Neural cell (in vitro differentiated cells): ENCODE results near the gene PRR36.

Source experiments
- EZH2 ChIP-seq: fragments of 200-600, 300-800 bp; shearing (Covaris generic), sonication (generic); IDR thresholded peaks from 2 replicates; pipeline ENCODE4 v1.6.1; 2014; ENCODE audit warnings: antibody characterized with exemption, low read length, borderline replicate concordance, mild to moderate bottlenecking; ENCODE audit not compliant: insufficient read depth, poor library complexity, severe bottlenecking
- POLR2AphosphoS5 ChIP-seq: IDR thresholded peaks from 2 replicates; pipeline ENCODE4 v1.6.1; 2012
- RAD21 ChIP-seq: fragments of 450-650 bp; conservative IDR thresholded peaks from 2 replicates; pipeline ENCODE4 v1.6.1; 2014; ENCODE audit warnings: antibody characterized with exemption, mild to moderate bottlenecking, moderate library complexity
- REST ChIP-seq: IDR thresholded peaks from 2 replicates; pipeline ENCODE4 v1.6.1; 2012; ENCODE audit warnings: borderline replicate concordance
- SMC3 ChIP-seq: fragments of 450-650 bp; conservative IDR thresholded peaks from 2 replicates; pipeline ENCODE4 v1.6.1; 2014; ENCODE audit warnings: antibody characterized with exemption, mild to moderate bottlenecking, moderate library complexity; ENCODE audit not compliant: poor library complexity
- TAF1 ChIP-seq: IDR thresholded peaks from 2 replicates; pipeline ENCODE4 v1.6.1; 2012; ENCODE audit warnings: low read depth
- TF ChIP-seq, protein P1 (sequence below): fragments of 450-650 bp; IDR thresholded peaks from 2 replicates; pipeline ENCODE4 v1.5.1; 2014; ENCODE audit warnings: antibody characterized with exemption, mild to moderate bottlenecking, moderate library complexity; ENCODE audit not compliant: poor library complexity, severe bottlenecking

- TF ChIP-seq EZH2 (no peak), RAD21 (no peak), TAF1 (no peak), SMC3 (no peak), POLR2AphosphoS5 (no peak), REST (no peak)
- TF ChIP-seq, protein P1, sequence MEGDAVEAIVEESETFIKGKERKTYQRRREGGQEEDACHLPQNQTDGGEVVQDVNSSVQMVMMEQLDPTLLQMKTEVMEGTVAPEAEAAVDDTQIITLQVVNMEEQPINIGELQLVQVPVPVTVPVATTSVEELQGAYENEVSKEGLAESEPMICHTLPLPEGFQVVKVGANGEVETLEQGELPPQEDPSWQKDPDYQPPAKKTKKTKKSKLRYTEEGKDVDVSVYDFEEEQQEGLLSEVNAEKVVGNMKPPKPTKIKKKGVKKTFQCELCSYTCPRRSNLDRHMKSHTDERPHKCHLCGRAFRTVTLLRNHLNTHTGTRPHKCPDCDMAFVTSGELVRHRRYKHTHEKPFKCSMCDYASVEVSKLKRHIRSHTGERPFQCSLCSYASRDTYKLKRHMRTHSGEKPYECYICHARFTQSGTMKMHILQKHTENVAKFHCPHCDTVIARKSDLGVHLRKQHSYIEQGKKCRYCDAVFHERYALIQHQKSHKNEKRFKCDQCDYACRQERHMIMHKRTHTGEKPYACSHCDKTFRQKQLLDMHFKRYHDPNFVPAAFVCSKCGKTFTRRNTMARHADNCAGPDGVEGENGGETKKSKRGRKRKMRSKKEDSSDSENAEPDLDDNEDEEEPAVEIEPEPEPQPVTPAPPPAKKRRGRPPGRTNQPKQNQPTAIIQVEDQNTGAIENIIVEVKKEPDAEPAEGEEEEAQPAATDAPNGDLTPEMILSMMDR: no peak
Observed at GRCh38 chr19:7904074-7905020, 30.2 kb upstream of the PRR36 start.
